Skeletal muscle cell (primary cell): ENCODE results near the gene OGG1.

Experiments used
- DNase-seq: peaks from one replicate; pipeline ENCODE4 v3.0.0-alpha.2; 2010; ENCODE audit warnings: low read depth
- H3K4me3 ChIP-seq: 2 replicates; pipeline ENCODE4 v1.5.1; 2011; ENCODE audit warnings: low read depth, mild to moderate bottlenecking, control low read depth, low read length, moderate library complexity

The OGG1 gene

GRCh38 chr3:9800529-9800928 lies 50.8 kb downstream of the OGG1 start:
- H3K4me3 ChIP-seq = no peak overlapping the region
- no peak for DNase-seq

GRCh38 chr3:9803494-9803893 lies 53.7 kb downstream of the OGG1 start:
- H3K4me3 ChIP-seq = no peak overlapping the region

GRCh38 chr3:9804996-9805395 lies 55.2 kb downstream of the OGG1 start:
- DNase-seq = no peak

More at GRCh38 chr3:9803494-9803893, 53.7 kb downstream of the OGG1 start:
- no peak for DNase-seq

GRCh38 chr3:9806137-9806536 lies 56.4 kb downstream of the OGG1 start:
- H3K4me3 ChIP-seq = no peak overlapping the region
- no peak for DNase-seq

More at GRCh38 chr3:9804996-9805395, 55.2 kb downstream of the OGG1 start:
- no peak overlapping the region for H3K4me3 ChIP-seq
